Lung microvascular endothelial cell (primary cell): Measurements from ENCODE around the gene SMIM12. TPM values are rescaled to one million over a fixed set of nuclear protein-coding genes. Genes with fewer than 3 reads are reported as not detected.

Source experiments
- DNase-seq, 2 donors: peaks; one replicate each; pipeline versions ENCODE4 v3.0.0 to v3.0.0-alpha.2; 2010; ENCODE audit warnings: low read depth in 2 of 2
- total RNA-seq: library from RNA; depleted of rRNA; stranded (reverse); fragments of >200 nt; gene quantifications from 2 replicates; pipeline ENCODE4 v1.2.1, GENCODE V29; 2014

Gene SMIM12
- total RNA-seq, result 34.4 and 40.3 TPM in 2 replicates

- peak; percentile 95 to 96 for DNase-seq
Observed at GRCh38 chr1:34859446-34860200, at the start of gene SMIM12. TSS of gene SMIM12 (minus strand) at chr1:34859749. CDS start at chr1:34855977, 3,772 bp downstream.

- DNase-seq, result no peak
Observed at GRCh38 chr1:34908369-34908768, 48.8 kb upstream of the SMIM12 start.

- peak in 1 of 2 donors; percentile 19 for DNase-seq
Observed at GRCh38 chr1:34907487-34908090, 48.0 kb upstream of the SMIM12 start.

- DNase-seq, result no peak
Observed at GRCh38 chr1:34906756-34907155, 47.2 kb upstream of the SMIM12 start.

- no peak for DNase-seq
Observed at GRCh38 chr1:34906222-34906621, 46.7 kb upstream of the SMIM12 start.

GRCh38 chr1:34905098-34905459 is 45.5 kb upstream of the SMIM12 start:
- DNase-seq, result no peak

- DNase-seq, result no peak
Observed at GRCh38 chr1:34904236-34905097, 44.9 kb upstream of the SMIM12 start.

- DNase-seq, result no peak
Observed at GRCh38 chr1:34901919-34902318, 42.4 kb upstream of the SMIM12 start.

GRCh38 chr1:34900775-34901502 is 41.4 kb upstream of the SMIM12 start:
- DNase-seq, result no peak

- no peak for DNase-seq
Observed at GRCh38 chr1:34899906-34900305, 40.4 kb upstream of the SMIM12 start.

GRCh38 chr1:34899471-34899870 is 39.9 kb upstream of the SMIM12 start:
- no peak for DNase-seq

- DNase-seq, result peak in 1 of 2 donors; percentile 85
Observed at GRCh38 chr1:34898330-34898761, 38.8 kb upstream of the SMIM12 start.

- DNase-seq, result no peak
Observed at GRCh38 chr1:34896612-34897011, 37.1 kb upstream of the SMIM12 start.

GRCh38 chr1:34889705-34890104 is 30.2 kb upstream of the SMIM12 start:
- no peak for DNase-seq

- DNase-seq, result no peak
Observed at GRCh38 chr1:34887593-34887992, 28.0 kb upstream of the SMIM12 start.

- peak; percentile 15 to 22 for DNase-seq
Observed at GRCh38 chr1:34885405-34886247, 26.1 kb upstream of the SMIM12 start.

- no peak for DNase-seq
Observed at GRCh38 chr1:34884961-34885360, 25.4 kb upstream of the SMIM12 start.

- no peak for DNase-seq
Observed at GRCh38 chr1:34884536-34884935, 25.0 kb upstream of the SMIM12 start.

- no peak for DNase-seq
Observed at GRCh38 chr1:34879230-34879629, 19.7 kb upstream of the SMIM12 start.

- no peak for DNase-seq
Observed at GRCh38 chr1:34876406-34876805, 16.9 kb upstream of the SMIM12 start.
